ENCODE results near the gene ERLEC1. TPM values are rescaled to one million over a fixed set of nuclear protein-coding genes. Genes with fewer than 3 reads are reported as not detected.

Gene ERLEC1
- polyA plus RNA-seq, 2 of the 4 experiments (the other 2 are of a cell fraction) = 58.7 to 113 TPM

- ChIA-PET CTCF (no interaction called here), POLR2A (interaction anchor here (0.7 kb wide), 1 partner anchor 16 kb away, joined by 3 read pairs; the partner anchor contains the start of gene CHAC2)
- Histone ChIP-seq H3K9me3 (no peaks in the 10 kb centered on the region), H3K27ac (no peak overlapping the region), H3K4me2 (no peak overlapping the region), H3K4me3 (no peak overlapping the region), H3K4me1 (peaks cover 11% of the 10 kb centered on the region; the same call in 2 of the 3 replicates)
- WGBS (ENCODE audit: missing lambda C conversion rate) = 56% methylated on average over 1 of the region's 1 CpG
- TF ChIP-seq POLR2A (IDR thresholded peaks at IDR 0.05; ENCODE audit: low read length) (no peak), EP300 (IDR thresholded peaks at IDR 0.05) (no peak), RCOR1 (IDR thresholded peaks at IDR 0.05; ENCODE audit: low read depth, low read length) (no peak), ZSCAN20 (CRISPR knock-in tag; IDR thresholded peaks at IDR 0.05) (no peak), HOXB5 (CRISPR knock-in tag; IDR thresholded peaks at IDR 0.05) (no peak)
- FAIRE-seq (no peak), ATAC-seq (no peak), DNase-seq (ENCODE audit: low read depth in 1 of 2, low spot score in 1 of 2) (no peak)
These were observed 35.1 kb upstream of the ERLEC1 start for GRCh38 chr2:53751728-53752127.

- peaks cover 11% of the 10 kb centered on the region; the same call in 2 of the 3 replicates for H3K4me1 ChIP-seq
- no peak for FAIRE-seq
- no peak overlapping the region for H3K4me2 ChIP-seq
- POLR2A ChIA-PET = no interaction called here
- no peaks in the 10 kb centered on the region for H3K9me3 ChIP-seq
- no peak for TF ChIP-seq REST (IDR thresholded peaks at IDR 0.05)
- TF ChIP-seq USF2 (IDR thresholded peaks at IDR 0.05) = no peak
- TF ChIP-seq CHD2 (IDR thresholded peaks at IDR 0.05; ENCODE audit: low read length, partially characterized antibody) = no peak
- no peak for TF ChIP-seq CTCF (IDR thresholded peaks at IDR 0.05)
- TF ChIP-seq EHF (CRISPR knock-in tag; IDR thresholded peaks at IDR 0.05) = no peak
- no peak for TF ChIP-seq RAD21 (conservative IDR thresholded peaks at IDR 0.05 in 1 of 2, IDR thresholded peaks at IDR 0.05 in 1 of 2)
- TF ChIP-seq ZFP36 (IDR thresholded peaks at IDR 0.05; ENCODE audit: borderline replicate concordance, partially characterized antibody) = no peak
- H3K27ac ChIP-seq = peak overlapping the region in 1 of 2 experiments; percentile 15; a peak in 1 of 6 replicates
- 82% methylated on average over 4 of the region's 4 CpGs for WGBS (ENCODE audit: missing lambda C conversion rate)
- no peak for ATAC-seq
- no peak overlapping the region for H3K4me3 ChIP-seq
- CTCF ChIA-PET = no interaction called here
- no peak for DNase-seq (ENCODE audit: low read depth in 1 of 2, low spot score in 1 of 2)
These were observed 34.5 kb upstream of the ERLEC1 start for GRCh38 chr2:53752385-53752784.

- no peak overlapping the region for H3K27ac ChIP-seq
- no peak for TF ChIP-seq HMGXB4 (CRISPR knock-in tag; IDR thresholded peaks at IDR 0.05; ENCODE audit: borderline replicate concordance)
- no peak for TF ChIP-seq RCOR1 (IDR thresholded peaks at IDR 0.05; ENCODE audit: low read depth, low read length)
- no peak for TF ChIP-seq PHF8 (IDR thresholded peaks at IDR 0.05; ENCODE audit: borderline replicate concordance, low read depth)
- TF ChIP-seq JUNB (IDR thresholded peaks at IDR 0.05) = no peak
- no peak for TF ChIP-seq HEYL (CRISPR knock-in tag; IDR thresholded peaks at IDR 0.05)
- TF ChIP-seq FOSB (CRISPR knock-in tag; IDR thresholded peaks at IDR 0.05) = no peak
- TF ChIP-seq TFCP2L1 (CRISPR knock-in tag; IDR thresholded peaks at IDR 0.05) = no peak
- TF ChIP-seq RNF2 (IDR thresholded peaks at IDR 0.05; ENCODE audit: borderline replicate concordance, low read depth) = no peak
- no peak for TF ChIP-seq MYC (IDR thresholded peaks at IDR 0.05; ENCODE audit: borderline replicate concordance, low read length)
- no peak for TF ChIP-seq POLR2A (IDR thresholded peaks at IDR 0.05; ENCODE audit: low read length)
- TF ChIP-seq ESRRA (IDR thresholded peaks at IDR 0.05; ENCODE audit: borderline replicate concordance, low read length) = no peak
- TF ChIP-seq CBX8 (IDR thresholded peaks at IDR 0.05) = no peak
- no peak for TF ChIP-seq EHMT2 (IDR thresholded peaks at IDR 0.05; ENCODE audit: low read depth)
- no peak for TF ChIP-seq ZNF302 (CRISPR knock-in tag; IDR thresholded peaks at IDR 0.05)
- no peak for TF ChIP-seq CHD2 (IDR thresholded peaks at IDR 0.05; ENCODE audit: low read length, partially characterized antibody)
- no peak for TF ChIP-seq HDAC2 (IDR thresholded peaks at IDR 0.05)
- TF ChIP-seq NPAS2 (CRISPR knock-in tag; IDR thresholded peaks at IDR 0.05; ENCODE audit: borderline replicate concordance) = no peak
- no peak for TF ChIP-seq EHF (CRISPR knock-in tag; IDR thresholded peaks at IDR 0.05)
- CTCF ChIA-PET = interaction anchor here (0.6 to 0.7 kb wide), 2 partner anchors 13 kb away, joined by 3 to 5 read pairs; no protein-coding TSS in a partner anchor
- POLR2A ChIA-PET = no interaction called here
- no peak for DNase-seq (ENCODE audit: low read depth in 1 of 2, low spot score in 1 of 2)
- H3K9me3 ChIP-seq = no peaks in the 10 kb centered on the region
- no peak overlapping the region for H3K4me2 ChIP-seq
- no peak for ATAC-seq
- H3K4me1 ChIP-seq = peaks cover 11% of the 10 kb centered on the region; the same call in 2 of the 3 replicates
- no peak for FAIRE-seq
- no peak overlapping the region for H3K4me3 ChIP-seq
These were observed 33.8 kb upstream of the ERLEC1 start for GRCh38 chr2:53753041-53753440.
